HL-60 (cell line): ENCODE data around the gene PTPRG.

Experiments
- DNase-seq, 2 experiments: peaks; one replicate each; pipeline ENCODE4 v3.0.0-alpha.2; 2010 to 2020; ENCODE audit warnings: low read depth in 1 of 2, low spot score in 1 of 2
- H3K27ac ChIP-seq: fragments of 250-450 bp; sonication (Bioruptor Pico); replicated peaks from 2 replicates; pipeline ENCODE4 v1.5.1; 2020; ENCODE audit warnings: mild to moderate bottlenecking, moderate library complexity
- H3K27me3 ChIP-seq: fragments of 250-450 bp; sonication (Bioruptor Pico); 2 replicates; pipeline ENCODE4 v1.5.1; 2021; ENCODE audit warnings: mild to moderate bottlenecking, moderate library complexity; ENCODE audit not compliant: insufficient read depth, poor library complexity, severe bottlenecking
- H3K4me3 ChIP-seq: replicated peaks from 2 replicates; pipeline ENCODE4 v1.5.1; 2011; ENCODE audit warnings: mild to moderate bottlenecking, control low read depth, low read length; ENCODE audit not compliant: insufficient read depth
- GABPA ChIP-seq: IDR thresholded peaks from 2 replicates; pipeline ENCODE4 v1.6.1; 2012; ENCODE audit warnings: low read depth
- POLR2AphosphoS5 ChIP-seq: IDR thresholded peaks from 2 replicates; pipeline ENCODE4 v1.6.1; 2012; ENCODE audit warnings: low read depth
- SPI1 ChIP-seq: IDR thresholded peaks from 2 replicates; pipeline ENCODE4 v1.6.1; 2012; ENCODE audit warnings: low read depth, mild to moderate bottlenecking, borderline replicate concordance
- TF ChIP-seq, protein P1 (sequence below): IDR thresholded peaks from one replicate; pipeline ENCODE4 v1.5.1; 2011; ENCODE audit warnings: low read length, control low read depth, inconsistent platforms; ENCODE audit not compliant: insufficient read depth
- TF ChIP-seq, protein P2 (sequence below): IDR thresholded peaks from 2 replicates; pipeline ENCODE4 v1.6.1; 2012; ENCODE audit warnings: low read depth; ENCODE audit not compliant: insufficient replicate concordance

The PTPRG gene

DNA sequence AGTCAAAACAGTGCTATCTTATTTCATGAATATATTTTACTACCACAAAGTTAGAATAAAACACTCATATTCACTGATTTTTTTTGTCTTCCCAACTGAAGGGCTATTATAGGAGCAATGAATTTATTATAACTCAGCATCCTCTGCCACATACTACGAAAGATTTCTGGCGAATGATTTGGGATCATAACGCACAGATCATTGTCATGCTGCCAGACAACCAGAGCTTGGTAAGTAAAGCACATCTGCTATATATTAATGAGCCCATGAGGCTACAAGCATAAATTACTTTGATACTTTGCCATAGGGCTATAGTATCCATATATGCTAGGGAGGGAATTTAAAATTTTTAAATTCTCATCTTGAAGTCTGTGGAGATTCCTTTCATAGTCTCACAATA is 716.1 kb downstream of the PTPRG start:
- no peak overlapping the region for H3K4me3 ChIP-seq
- no peak for TF ChIP-seq POLR2AphosphoS5
- no peak for DNase-seq

DNA sequence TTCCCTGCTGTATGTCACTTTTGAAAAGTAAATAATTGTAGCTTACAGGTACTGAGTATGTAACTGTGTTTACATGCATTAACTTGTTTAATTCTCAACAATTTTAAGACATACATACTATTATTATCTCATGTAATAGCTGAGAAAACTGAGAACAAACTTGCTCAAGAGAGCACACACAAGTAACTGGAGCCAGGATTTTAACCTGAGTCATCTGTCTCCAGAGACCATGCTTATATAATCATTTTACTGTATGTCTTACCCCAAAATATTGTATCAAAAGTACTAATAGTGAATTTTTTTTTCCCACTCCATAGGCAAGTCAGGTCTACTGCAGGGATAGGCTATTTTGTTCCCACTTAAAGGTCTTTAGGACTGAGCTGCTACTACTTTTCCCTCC is 716.6 kb downstream of the PTPRG start:
- TF ChIP-seq GABPA (no peak), SPI1 (no peak), POLR2AphosphoS5 (no peak)
- TF ChIP-seq, protein P1, sequence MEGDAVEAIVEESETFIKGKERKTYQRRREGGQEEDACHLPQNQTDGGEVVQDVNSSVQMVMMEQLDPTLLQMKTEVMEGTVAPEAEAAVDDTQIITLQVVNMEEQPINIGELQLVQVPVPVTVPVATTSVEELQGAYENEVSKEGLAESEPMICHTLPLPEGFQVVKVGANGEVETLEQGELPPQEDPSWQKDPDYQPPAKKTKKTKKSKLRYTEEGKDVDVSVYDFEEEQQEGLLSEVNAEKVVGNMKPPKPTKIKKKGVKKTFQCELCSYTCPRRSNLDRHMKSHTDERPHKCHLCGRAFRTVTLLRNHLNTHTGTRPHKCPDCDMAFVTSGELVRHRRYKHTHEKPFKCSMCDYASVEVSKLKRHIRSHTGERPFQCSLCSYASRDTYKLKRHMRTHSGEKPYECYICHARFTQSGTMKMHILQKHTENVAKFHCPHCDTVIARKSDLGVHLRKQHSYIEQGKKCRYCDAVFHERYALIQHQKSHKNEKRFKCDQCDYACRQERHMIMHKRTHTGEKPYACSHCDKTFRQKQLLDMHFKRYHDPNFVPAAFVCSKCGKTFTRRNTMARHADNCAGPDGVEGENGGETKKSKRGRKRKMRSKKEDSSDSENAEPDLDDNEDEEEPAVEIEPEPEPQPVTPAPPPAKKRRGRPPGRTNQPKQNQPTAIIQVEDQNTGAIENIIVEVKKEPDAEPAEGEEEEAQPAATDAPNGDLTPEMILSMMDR, result no peak
- TF ChIP-seq, protein P2, sequence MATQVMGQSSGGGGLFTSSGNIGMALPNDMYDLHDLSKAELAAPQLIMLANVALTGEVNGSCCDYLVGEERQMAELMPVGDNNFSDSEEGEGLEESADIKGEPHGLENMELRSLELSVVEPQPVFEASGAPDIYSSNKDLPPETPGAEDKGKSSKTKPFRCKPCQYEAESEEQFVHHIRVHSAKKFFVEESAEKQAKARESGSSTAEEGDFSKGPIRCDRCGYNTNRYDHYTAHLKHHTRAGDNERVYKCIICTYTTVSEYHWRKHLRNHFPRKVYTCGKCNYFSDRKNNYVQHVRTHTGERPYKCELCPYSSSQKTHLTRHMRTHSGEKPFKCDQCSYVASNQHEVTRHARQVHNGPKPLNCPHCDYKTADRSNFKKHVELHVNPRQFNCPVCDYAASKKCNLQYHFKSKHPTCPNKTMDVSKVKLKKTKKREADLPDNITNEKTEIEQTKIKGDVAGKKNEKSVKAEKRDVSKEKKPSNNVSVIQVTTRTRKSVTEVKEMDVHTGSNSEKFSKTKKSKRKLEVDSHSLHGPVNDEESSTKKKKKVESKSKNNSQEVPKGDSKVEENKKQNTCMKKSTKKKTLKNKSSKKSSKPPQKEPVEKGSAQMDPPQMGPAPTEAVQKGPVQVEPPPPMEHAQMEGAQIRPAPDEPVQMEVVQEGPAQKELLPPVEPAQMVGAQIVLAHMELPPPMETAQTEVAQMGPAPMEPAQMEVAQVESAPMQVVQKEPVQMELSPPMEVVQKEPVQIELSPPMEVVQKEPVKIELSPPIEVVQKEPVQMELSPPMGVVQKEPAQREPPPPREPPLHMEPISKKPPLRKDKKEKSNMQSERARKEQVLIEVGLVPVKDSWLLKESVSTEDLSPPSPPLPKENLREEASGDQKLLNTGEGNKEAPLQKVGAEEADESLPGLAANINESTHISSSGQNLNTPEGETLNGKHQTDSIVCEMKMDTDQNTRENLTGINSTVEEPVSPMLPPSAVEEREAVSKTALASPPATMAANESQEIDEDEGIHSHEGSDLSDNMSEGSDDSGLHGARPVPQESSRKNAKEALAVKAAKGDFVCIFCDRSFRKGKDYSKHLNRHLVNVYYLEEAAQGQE, result no peak
- no peak for DNase-seq
- no peak overlapping the region for H3K27ac ChIP-seq
- H3K4me3 ChIP-seq, result no peak overlapping the region
- H3K27me3 ChIP-seq, result peaks cover 4% of the 10 kb centered on the region

More for the DNA sequence above, 716.1 kb downstream of the PTPRG start:
- Histone ChIP-seq H3K27ac (no peak overlapping the region), H3K27me3 (peaks cover 4% of the 10 kb centered on the region)

DNA sequence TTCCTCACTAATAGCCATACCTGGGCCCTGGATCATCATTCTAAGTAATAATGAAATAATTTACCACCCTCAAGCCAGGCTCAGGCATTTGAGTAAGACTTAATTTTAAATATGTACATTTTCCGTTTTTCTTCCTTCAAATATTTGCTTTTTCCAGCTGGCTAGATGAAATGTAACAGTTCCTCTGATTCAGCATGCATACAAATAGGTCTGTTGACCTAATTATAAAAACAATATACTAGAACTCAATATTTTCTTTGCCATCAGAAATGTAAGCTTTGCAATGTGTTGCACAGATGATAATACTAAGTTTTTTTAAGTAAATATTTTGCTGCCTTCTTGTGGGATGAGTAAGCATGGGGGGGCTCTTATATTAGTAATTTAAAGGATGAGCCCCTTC is 720.4 kb downstream of the PTPRG start:
- Histone ChIP-seq H3K27me3 (no peaks in the 10 kb centered on the region), H3K27ac (no peak overlapping the region), H3K4me3 (no peak overlapping the region)
- TF ChIP-seq GABPA (no peak), SPI1 (no peak), POLR2AphosphoS5 (no peak)
- TF ChIP-seq, protein P1, result no peak
- no peak for DNase-seq

DNA sequence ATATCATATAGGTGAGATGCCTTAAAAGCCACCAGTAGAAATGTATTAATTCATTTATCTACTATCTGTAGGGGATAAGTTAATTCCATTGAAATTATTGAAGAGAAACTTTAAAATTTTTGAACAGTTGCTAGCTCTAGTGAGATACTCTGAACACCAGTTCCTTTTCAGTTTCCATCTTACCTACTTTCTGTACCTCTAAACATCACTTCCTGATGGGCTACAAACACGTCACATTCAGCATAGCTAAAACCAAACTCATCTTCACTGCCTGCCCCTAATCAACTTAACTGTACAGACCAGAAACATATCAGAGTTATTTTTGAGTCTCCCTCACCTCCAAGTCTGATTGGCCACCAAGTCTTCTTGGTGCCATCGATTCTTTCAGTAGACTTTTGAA is 723.1 kb downstream of the PTPRG start:
- Histone ChIP-seq H3K4me3 (no peak overlapping the region), H3K27ac (no peak overlapping the region), H3K27me3 (no peaks in the 10 kb centered on the region)
- DNase-seq, result no peak
- TF ChIP-seq SPI1 (no peak), POLR2AphosphoS5 (no peak), GABPA (no peak)
- TF ChIP-seq, protein P1, result no peak
- TF ChIP-seq, protein P2, result no peak
